K562 (cell line): ENCODE data around the gene PLAAT5. TPM values are rescaled to one million over a fixed set of nuclear protein-coding genes. Genes with fewer than 3 reads are reported as not detected.

ENCODE experiments used
- ATAC-seq: fragments of 200-7000 bp; cut with Tn5 transposase; 3 replicates; pipeline ENCODE4 v1.9.1; 2020; ENCODE audit warnings: moderate library complexity
- BruUV-seq: library from RNA; stranded (reverse); fragments of 400-500 nt; replicated peaks from 2 replicates; lab custom pipeline; 2021; lab: Mats Ljungman, UMichigan
- CTCF ChIA-PET: fragments of 300-600 bp; formaldehyde crosslinking; extraction: SDS; loops from one replicate; lab custom pipeline; 2021; ENCODE audit warnings: low intra/inter-chr PET ratio; lab: Yijun Ruan, JAX
- POLR2A ChIA-PET: fragments of 300-600, 350-650 bp; sonication (Branson Sonifier 250); formaldehyde crosslinking; extraction: SDS; loops from one replicate; lab custom pipeline; 2021; ENCODE audit warnings: antibody characterized with exemption, inconsistent platforms; lab: Yijun Ruan, JAX
- DNase-seq, 4 experiments: peaks; one replicate each; pipeline versions ENCODE4 v3.0.0 to v3.0.0-alpha.2; 2011 to 2018; ENCODE audit warnings: low spot score in 3 of 4, mixed read lengths in 3 of 4; ENCODE audit errors: extremely low read depth in 1 of 4
- FAIRE-seq: peaks from 2 replicates; lab custom pipeline; 2011; peaks lifted over from hg19 to GRCh38; lab: Jason Lieb, UNC
- H2AFZ ChIP-seq: 2 replicates; pipeline ENCODE4 v1.6.0; 2011; ENCODE audit warnings: low read depth, low read length, control low read depth, inconsistent platforms
- H3K27ac ChIP-seq: fragments of 200-600 bp; 3 replicates; pipeline ENCODE4 v1.8.0; 2011; ENCODE audit warnings: low read depth, mild to moderate bottlenecking, control low read depth, inconsistent platforms, low read length, moderate library complexity, mixed read lengths; ENCODE audit errors: extremely low read depth
- H3K27me3 ChIP-seq, 2 experiments: fragments of 300-600 bp in 1 of 2; 2 replicates in 1 of 2; 3 replicates in 1 of 2; pipeline versions ENCODE4 v1.6.0 to v1.8.0; 2011; ENCODE audit warnings: inconsistent platforms in 2 of 2, low read length in 2 of 2, mild to moderate bottlenecking in 1 of 2, mixed read lengths in 1 of 2, moderate library complexity in 1 of 2; ENCODE audit not compliant: control insufficient read depth in 2 of 2, insufficient read depth in 2 of 2
- H3K36me3 ChIP-seq: fragments of 300-600 bp; 3 replicates; pipeline ENCODE4 v1.8.0; 2011; ENCODE audit warnings: mild to moderate bottlenecking, low read length, inconsistent platforms; ENCODE audit not compliant: control insufficient read depth, insufficient read depth
- H3K4me1 ChIP-seq, 2 experiments: fragments of 200-600 bp in 1 of 2; replicated peaks in 1 of 2; 2 replicates in 1 of 2; 3 replicates in 1 of 2; pipeline versions ENCODE4 v1.5.1 to v1.8.0; 2011; ENCODE audit warnings: inconsistent platforms in 2 of 2, low read length in 2 of 2, mild to moderate bottlenecking in 1 of 2, mixed read lengths in 1 of 2, moderate library complexity in 1 of 2; ENCODE audit not compliant: control insufficient read depth in 2 of 2, insufficient read depth in 2 of 2
- H3K4me2 ChIP-seq: 2 replicates; pipeline ENCODE4 v1.6.1; 2011; ENCODE audit warnings: low read length, control low read depth, inconsistent platforms, mixed read lengths; ENCODE audit not compliant: insufficient read depth
- H3K4me3 ChIP-seq: fragments of 200-600 bp; sonication (generic), shearing (Covaris generic); 2 replicates; pipeline ENCODE4 v1.5.1; 2016; ENCODE audit warnings: control low read depth, inconsistent platforms
- H3K79me2 ChIP-seq: fragments of 200-600 bp; 3 replicates; pipeline ENCODE4 v1.8.0; 2011; ENCODE audit warnings: low read length, inconsistent platforms; ENCODE audit not compliant: control insufficient read depth, insufficient read depth
- H3K9ac ChIP-seq, 2 experiments: 2 replicates each; pipeline versions ENCODE4 v1.6.0 to v1.6.1; 2011; ENCODE audit warnings: low read depth in 2 of 2, low read length in 2 of 2, control low read depth in 1 of 2, inconsistent platforms in 1 of 2, mild to moderate bottlenecking in 1 of 2, mixed read lengths in 1 of 2; ENCODE audit not compliant: insufficient read depth in 1 of 2
- H3K9me1 ChIP-seq: one replicate; pipeline ENCODE4 v1.6.0; 2011; ENCODE audit warnings: inconsistent platforms, mild to moderate bottlenecking, low read length, moderate library complexity; ENCODE audit not compliant: control insufficient read depth, insufficient read depth
- H3K9me3 ChIP-seq: replicated peaks from 2 replicates; pipeline ENCODE4 v1.5.1; 2011; ENCODE audit warnings: low read depth, low read length, inconsistent platforms; ENCODE audit not compliant: control insufficient read depth, insufficient read depth
- H4K20me1 ChIP-seq: replicated peaks from 2 replicates; pipeline ENCODE4 v1.6.1; 2011; ENCODE audit warnings: low read length, inconsistent platforms, mixed read lengths; ENCODE audit not compliant: control insufficient read depth, insufficient read depth
- AFF1 ChIP-seq, 2 experiments: fragments of 450-650 bp; IDR thresholded peaks; 2 replicates each; pipeline ENCODE4 v1.6.1; 2018; ENCODE audit warnings: mild to moderate bottlenecking in 2 of 2, low read depth in 1 of 2; ENCODE audit not compliant: partially characterized antibody in 2 of 2
- RBM22 ChIP-seq: fragments of 200-400 bp; formaldehyde crosslinking; IDR thresholded peaks from 2 replicates; pipeline ENCODE4 v1.6.1; 2018; ENCODE audit warnings: low read length, low read depth; ENCODE audit not compliant: poor library complexity, severe bottlenecking
- SIN3A ChIP-seq, 2 experiments: fragments of 150-350 bp in 1 of 2; IDR thresholded peaks; 2 replicates each; pipeline ENCODE4 v1.6.1; 2011 to 2016; ENCODE audit warnings: borderline replicate concordance in 2 of 2, low read depth in 2 of 2, low read length in 2 of 2, mild to moderate bottlenecking in 2 of 2, moderate library complexity in 2 of 2; ENCODE audit not compliant: control insufficient read depth in 1 of 2
- TRIM24 ChIP-seq, 2 experiments: fragments of 450-650 bp; IDR thresholded peaks; 2 replicates each; pipeline ENCODE4 v1.6.1; 2016
- TRIM28 ChIP-seq: fragments of 450-650 bp; IDR thresholded peaks from 2 replicates; pipeline ENCODE4 v1.6.1; 2017
- ZNF280B ChIP-seq: fragments of 250-450 bp; sonication (Bioruptor Pico); IDR thresholded peaks from 2 replicates; pipeline ENCODE4 v1.5.1; 2021; ENCODE audit warnings: mild to moderate bottlenecking
- WGBS: fragments of 100-300 bp; shearing (Covaris generic); methylation state at CpG from one replicate; pipeline ENCODE4 v1.1.6; 2016; ENCODE audit warnings: low coverage, mixed read lengths; ENCODE audit not compliant: insufficient coverage; ENCODE audit errors: missing lambda C conversion rate; 5-methylcytosine and 5-hydroxymethylcytosine counted together
- in situ Hi-C: fragments of 300-500 bp; cut with MboI; formaldehyde crosslinking; loops from 4 replicates; pipeline ENCODE4 v1.15.0; 2018; ENCODE audit warnings: inconsistent platforms, mixed read lengths
- intact Hi-C: fragments of 100-400 bp; cut with micrococcal nuclease; formaldehyde crosslinking; loops from 2 replicates; pipeline ENCODE4 v1.14.2; 2022
- polyA plus RNA-seq, 8 experiments: library from polyadenylated mRNA; depleted of rRNA in 4 of 8; stranded (reverse) in 5 of 8; unstranded in 3 of 8; fragments of >200 nt; fragmentation: Nextera tagmentation in 2 of 8; fragmentation: Illumina TruSeq in 1 of 8; extraction: Ambion mirVana in 2 of 8; extraction: Trizol in 1 of 8; gene quantifications; 2 replicates each; pipeline versions ENCODE4 v1.2.1 to v1.2.3, GENCODE V29; 2011 to 2014; ENCODE audit warnings: inconsistent platforms in 1 of 8, missing spikeins in 1 of 8
- total RNA-seq, 7 experiments: library from RNA; depleted of rRNA in 6 of 7; stranded (reverse); fragments of >200 nt in 6 of 7; fragmentation: Illumina TruSeq in 2 of 7; extraction: Trizol in 2 of 7; gene quantifications; 2 replicates each; pipeline versions ENCODE4 v1.2.1 to v1.2.3, GENCODE V29; 2011 to 2021; ENCODE audit warnings: low replicate concordance in 1 of 7

PLAAT5 gene
- total and polyA plus RNA-seq, 9 of the 15 experiments (the other 6 are each of a cell fraction or from before 2014, with no cell fraction given): not detected

GRCh38 chr11:63485777-63486176, 5.2 kb downstream of the PLAAT5 start:
- ATAC-seq: no peak
- H3K79me2 ChIP-seq: no peaks in the 10 kb centered on the region
- H3K4me3 ChIP-seq: no peak overlapping the region
- no peak overlapping the region for H3K4me2 ChIP-seq
- ChIA-PET POLR2A (no interaction called here), CTCF (no interaction called here)
- no peaks in the 10 kb centered on the region for H3K36me3 ChIP-seq
- intact Hi-C loops (no loop called here), in situ Hi-C loops (no loop called here)
- H3K9ac ChIP-seq: no peak overlapping the region
- H3K4me1 ChIP-seq: peaks cover 0 to 3% of the 10 kb centered on the region in 2 experiments; a peak in 1 of 5 replicates
- no peak overlapping the region for H2AFZ ChIP-seq
- H3K27me3 ChIP-seq: no peaks in the 10 kb centered on the region
- FAIRE-seq: no peak
- peaks cover 5% of the 10 kb centered on the region; the same call in 1 of the 2 replicates for H3K9me3 ChIP-seq
- H3K9me1 ChIP-seq: no peaks in the 10 kb centered on the region
- 0 out of 2 replicates have a peak, but pooled peaks have one; percentile 17 for TF ChIP-seq ZNF280B (CRISPR knock-in tag)
- no peak for TF ChIP-seq SIN3A (IDR thresholded peaks at IDR 0.05; ENCODE audit: borderline replicate concordance in 2 of 2, control insufficient read depth in 1 of 2, low read depth in 2 of 2, low read length in 2 of 2)
- peak in 1 of 2 experiments; percentile 100 for TF ChIP-seq AFF1 (IDR thresholded peaks at IDR 0.05; ENCODE audit: low read depth in 1 of 2, partially characterized antibody in 2 of 2)
- peak; percentile 44; the same call in 1 of the 2 replicates for TF ChIP-seq TRIM28
- peak in 1 of 2 experiments; percentile 28; a peak in 1 of 4 replicates for TF ChIP-seq TRIM24 (IDR thresholded peaks at IDR 0.05)
- no peak for TF ChIP-seq RBM22
- no peak for DNase-seq
- no peak overlapping the region for H3K27ac ChIP-seq
- 11% methylated on average over 3 of the region's 3 CpGs for WGBS
- BruUV-seq: no TSS peak
- H4K20me1 ChIP-seq: no peaks in the 10 kb centered on the region
